ENCODE data around the gene ATP8B1.

Gene ATP8B1

GRCh38 chr18:57816208-57816954, 13.3 kb upstream of the ATP8B1 start:
- no peak for DNase-seq

DNA sequence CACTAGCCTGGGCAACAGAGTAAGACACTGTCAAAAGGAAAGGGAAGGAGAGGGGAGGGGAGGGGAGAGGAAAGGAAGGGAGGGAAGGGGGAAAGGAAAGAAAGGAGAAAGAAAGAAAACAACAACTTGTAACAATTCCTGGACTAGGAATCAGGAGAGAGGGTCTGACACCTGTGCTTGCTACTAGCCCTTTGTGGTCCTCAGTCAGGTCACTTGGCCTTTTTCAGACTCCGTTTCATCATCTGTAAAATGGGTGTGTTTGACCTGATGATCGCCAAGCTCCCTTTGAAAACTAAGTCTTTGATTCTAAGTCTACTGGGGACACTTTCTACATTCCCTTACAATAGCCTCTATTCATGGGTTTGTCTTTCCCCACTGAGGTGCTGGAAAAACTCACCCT, 11.4 kb upstream of the ATP8B1 start:
- DNase-seq: no peak

DNA sequence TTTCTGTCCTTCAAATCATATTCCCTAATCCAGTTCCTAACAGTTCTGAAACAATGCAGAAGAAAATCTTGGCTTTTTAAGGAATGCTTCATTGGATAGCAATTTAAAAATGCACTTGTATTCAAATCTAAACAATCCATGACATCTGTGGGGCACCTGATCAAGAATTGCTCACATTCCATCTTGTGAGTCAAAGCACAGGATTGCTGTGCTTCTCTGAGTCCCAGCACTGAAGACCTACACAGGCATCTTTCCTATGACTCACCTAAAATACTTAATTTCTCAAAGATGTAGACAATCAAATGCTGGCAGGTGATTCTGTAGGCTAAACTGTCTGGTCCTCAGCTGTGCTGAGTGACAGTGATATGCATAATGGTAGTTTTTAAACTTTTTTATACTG, 10.1 kb upstream of the ATP8B1 start:
- DNase-seq: no peak

GRCh38 chr18:57812126-57812477, 9.0 kb upstream of the ATP8B1 start:
- DNase-seq: no peak

- no peak for DNase-seq
These were observed 8.5 kb upstream of the ATP8B1 start for GRCh38 chr18:57811477-57812125.

DNA sequence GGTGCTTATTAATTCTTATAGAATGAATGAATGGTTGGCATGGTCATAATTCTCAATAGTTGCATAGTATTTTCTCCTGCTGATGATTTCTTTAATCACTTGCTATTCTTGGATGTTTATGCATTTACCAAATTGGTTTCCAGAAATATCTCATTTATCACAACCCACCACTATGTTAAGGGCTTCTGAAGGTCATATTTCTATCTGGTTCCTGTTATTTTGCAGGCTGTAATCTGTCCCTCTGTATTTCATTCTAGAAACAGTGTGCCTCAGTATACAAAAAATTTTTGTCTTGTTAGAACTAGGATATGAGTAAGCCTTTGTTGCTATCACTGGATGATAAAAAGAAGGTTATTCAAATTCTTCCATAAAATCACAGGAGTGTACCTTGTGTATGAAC, 6.1 kb upstream of the ATP8B1 start:
- no peak for DNase-seq

DNA sequence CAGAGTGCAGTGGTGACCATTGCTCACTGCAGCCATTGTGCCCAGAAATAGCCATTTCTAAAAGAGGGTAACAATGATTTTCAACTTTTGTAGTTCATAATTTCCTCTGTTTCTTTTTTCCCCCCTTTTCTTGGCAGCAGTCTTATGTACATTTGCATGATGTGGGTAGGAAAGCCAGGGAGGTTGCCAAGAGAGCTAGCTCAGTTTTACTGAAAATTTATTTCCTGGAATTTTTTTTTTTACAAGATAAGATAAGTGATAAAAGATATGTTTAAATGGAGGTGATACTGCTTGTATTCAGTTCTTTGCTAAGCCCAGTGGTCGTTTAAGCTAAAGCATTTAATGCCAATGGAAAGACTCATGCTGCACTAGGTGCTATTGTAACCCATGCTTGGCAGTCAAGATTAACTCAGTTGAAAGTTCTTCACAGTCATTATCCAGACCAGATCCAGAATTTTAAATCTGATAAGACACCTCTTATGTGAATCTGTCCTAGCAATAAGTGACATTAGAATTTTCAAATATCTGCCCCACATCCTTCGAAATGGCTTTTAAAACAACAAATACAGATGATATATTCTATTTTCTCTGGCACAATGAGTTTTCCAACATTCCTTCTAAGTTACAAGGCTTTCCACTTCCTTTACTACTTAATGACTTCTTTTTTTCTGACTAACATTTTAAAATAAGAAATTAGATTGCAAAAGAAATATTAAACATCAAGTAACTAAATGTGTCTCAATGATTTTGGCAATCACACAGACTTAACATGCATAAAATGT, 4.4 kb upstream of the ATP8B1 start:
- no peak for DNase-seq

- no peak for DNase-seq
These were observed 3.8 kb upstream of the ATP8B1 start for GRCh38 chr18:57806978-57807285.

- DNase-seq: no peak
These were observed 3.3 kb upstream of the ATP8B1 start for GRCh38 chr18:57806201-57806977.

DNA sequence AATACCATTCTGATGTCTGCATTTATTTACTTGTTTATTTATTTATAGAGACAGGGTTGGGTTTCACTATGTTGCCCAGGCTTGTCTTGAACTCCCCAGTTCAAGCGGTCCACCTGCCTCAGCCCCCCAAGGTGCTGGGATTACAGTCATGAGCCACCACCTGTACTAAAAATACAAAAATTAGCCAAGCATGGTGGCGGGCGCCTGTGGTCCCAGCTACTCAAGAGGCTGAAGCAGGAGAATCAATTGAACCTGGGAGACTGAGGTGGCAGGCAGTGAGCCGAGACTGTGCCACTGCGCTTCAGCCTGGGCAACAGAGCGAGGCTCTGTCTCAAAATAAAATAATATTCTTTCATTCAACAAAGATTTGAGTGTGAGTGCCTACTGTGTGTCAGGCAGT, 2.0 kb upstream of the ATP8B1 start:
- DNase-seq: no peak

DNA sequence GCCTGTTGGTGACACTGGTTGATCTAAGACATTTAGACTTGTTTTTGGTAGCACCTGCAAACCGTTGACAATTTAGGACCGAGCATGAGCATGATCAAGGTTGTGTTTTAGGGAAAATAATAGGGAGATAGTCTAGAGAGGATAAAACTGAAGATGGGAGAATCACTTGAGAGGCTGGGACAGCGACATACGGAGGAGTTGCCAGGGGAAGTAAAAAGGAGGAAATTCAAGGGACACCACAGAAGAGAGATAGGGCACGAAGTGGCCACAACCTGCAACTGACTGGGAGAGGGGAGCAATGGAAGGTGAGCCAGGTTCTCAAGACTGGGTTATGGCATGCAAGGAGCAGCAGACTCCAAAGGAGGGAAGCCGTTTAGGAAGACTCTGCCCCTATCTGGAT, 1.4 kb upstream of the ATP8B1 start:
- no peak for DNase-seq

- no peak for DNase-seq
These were observed 657 bp downstream of the ATP8B1 start for GRCh38 chr18:57802213-57803102.

DNA sequence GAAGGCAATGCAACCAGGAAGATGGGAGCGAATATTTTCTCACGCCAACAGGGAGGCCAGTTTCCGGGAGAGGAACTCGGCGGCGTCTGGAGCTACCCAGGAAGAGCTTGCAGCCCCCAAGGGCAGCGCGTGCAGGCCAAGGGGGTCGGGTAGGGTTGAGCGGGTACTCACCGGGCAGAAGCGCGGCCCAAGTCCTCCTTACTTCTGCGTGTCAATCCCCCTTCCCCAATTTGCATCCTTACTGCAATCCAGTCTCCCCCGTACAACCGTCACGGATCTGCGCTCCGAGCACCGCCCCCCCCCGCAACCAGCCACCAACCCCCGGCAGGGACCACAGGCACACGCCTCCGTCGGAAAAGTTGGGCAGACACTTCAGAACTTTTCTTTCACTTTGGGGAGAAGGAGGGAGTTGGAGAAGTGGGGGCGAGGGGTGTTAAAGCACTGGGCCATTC, 1.3 kb downstream of the ATP8B1 start:
- DNase-seq: no peak

GRCh38 chr18:57801325-57801724, 1.8 kb downstream of the ATP8B1 start:
- DNase-seq: no peak

DNA sequence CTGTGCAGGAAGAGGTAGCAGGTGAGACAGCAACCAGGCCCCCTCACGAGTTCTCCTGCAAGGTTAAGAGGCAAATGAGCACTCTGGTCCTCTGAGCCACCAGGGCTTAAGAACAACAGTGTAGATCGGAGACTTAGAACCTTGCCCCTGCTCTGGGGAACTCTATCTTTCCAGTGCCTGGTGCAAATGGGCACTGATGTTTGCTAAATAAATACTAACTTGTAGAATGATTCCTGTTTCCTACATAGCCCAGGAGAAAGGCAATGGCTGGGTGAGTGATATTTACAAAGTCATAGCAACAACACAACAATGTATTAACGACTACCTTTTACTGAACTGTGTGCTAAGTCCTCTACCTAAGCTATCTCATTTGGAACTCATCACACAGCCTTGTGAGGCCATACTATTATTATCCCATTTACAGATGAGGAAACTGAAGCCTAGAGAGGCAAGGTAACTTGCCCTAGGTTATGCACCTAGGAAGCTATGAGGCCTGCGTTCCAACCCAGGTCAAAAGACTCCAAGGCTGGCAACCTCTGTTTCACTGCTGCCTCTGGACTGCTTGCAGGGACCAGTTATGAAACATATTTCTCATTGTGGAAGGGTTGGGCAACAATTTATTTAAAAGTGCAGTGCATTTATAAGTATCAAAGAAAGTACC, 4.3 kb downstream of the ATP8B1 start:
- no peak for DNase-seq

DNA sequence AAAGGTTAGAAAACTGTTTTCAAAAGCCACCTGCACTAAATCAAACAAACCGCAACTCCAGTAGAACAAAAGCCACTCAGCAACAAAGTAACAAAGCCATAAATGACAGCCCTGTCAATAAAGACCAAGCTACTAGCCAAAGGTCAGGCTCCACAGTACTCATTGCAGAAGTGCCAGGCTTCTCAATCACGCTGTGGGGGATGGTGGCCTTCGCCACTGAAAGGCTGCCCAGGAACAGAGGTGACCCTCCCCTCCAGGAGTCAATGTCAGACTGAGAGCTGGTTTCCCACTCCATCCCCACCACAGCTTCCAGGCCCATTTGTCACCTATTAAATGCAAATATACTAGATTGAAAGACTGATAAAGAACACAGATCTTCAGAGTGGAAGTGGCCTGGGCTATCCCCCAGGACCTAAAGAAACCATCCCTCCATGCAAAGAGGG, 5.9 kb downstream of the ATP8B1 start:
- peak; percentile 80 for DNase-seq

- DNase-seq: no peak
These were observed 8.0 kb downstream of the ATP8B1 start for GRCh38 chr18:57794951-57795728.

DNA sequence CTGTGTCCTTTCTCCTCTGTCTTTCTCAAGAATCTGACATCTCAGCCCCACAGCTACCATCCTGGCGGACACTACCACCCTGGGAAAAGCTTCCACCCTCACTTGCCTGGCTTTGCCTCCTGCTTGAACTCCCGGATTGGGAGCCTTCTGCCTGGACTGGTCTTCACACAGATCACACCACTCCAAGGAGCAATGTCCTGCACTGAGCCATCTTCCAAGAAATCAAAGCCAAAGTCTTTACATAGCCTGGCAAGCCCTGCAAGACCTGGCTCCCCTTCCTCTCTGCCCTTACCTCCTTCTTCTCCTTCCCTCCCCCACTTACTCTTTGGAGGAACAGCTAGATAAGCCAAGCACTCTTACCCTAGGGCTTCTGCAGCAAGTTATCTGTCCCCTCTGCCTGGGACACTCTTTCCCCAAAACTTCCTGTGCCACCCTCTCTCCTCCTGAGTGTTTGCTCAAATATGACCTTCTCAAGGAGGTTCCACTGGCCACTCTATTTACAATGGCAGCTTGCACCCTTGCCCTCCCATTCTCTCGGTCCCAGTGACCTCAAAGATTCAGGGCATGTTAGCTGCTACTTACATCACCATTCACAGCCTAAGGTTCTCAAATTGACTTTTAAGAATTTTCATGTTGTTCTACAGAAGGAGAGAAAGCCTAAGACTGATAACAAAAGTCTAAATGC, 9.7 kb downstream of the ATP8B1 start:
- no peak for DNase-seq

DNA sequence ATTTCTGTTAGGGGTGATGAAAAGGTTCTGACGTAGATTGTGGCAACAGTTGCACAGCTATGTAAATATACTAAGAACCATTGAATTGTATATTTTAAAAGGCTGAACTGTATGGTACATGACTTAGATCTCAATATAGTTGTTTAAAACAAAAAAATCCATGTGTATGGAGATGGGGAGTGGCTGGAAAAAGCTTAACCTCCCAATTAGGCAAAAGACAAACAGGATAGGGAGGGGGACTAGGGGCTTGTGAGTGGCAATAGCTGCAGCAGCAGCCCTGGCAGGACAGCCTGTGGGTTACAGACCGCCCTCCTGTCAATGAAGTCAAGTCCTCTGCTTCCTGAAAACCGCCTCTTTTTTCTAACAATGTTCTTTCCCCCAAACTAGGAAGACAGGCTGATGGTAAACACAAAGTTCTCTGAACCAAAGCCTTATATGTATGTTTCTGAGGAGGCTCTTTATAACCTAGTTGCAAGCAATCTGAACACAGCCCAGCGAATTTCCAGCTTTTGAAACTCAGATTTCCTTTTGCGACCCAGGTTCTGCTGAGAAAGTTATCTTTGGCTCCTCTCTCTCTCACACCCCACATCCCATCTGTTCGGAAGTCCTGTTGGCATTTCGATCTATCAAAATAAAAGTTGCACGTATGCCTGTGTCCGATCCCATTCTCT, 10.3 kb downstream of the ATP8B1 start:
- no peak for DNase-seq

- DNase-seq: no peak
These were observed 11.2 kb downstream of the ATP8B1 start for GRCh38 chr18:57791911-57792310.

Measured in NCI-H345 (cell line).